H1 (cell line): Measurements from ENCODE around the gene GYPC. TPM values are rescaled to one million over a fixed set of nuclear protein-coding genes. Genes with fewer than 3 reads are reported as not detected.

Experiments used
- CTCF ChIA-PET: fragments of 300-600 bp; sonication (Branson Sonifier 250); formaldehyde crosslinking; loops from one replicate; lab custom pipeline; 2021; ENCODE audit not compliant: partially characterized antibody; lab: Charles Lee
- POLR2A ChIA-PET: fragments of 300-600 bp; sonication (Branson Sonifier 250); formaldehyde crosslinking; loops from one replicate; lab custom pipeline; 2021; ENCODE audit warnings: inconsistent platforms; ENCODE audit not compliant: partially characterized antibody; lab: Charles Lee
- DNase-seq, 2 experiments: peaks; one replicate each; pipeline versions ENCODE4 v3.0.0 to v3.0.0-alpha.2; 2010 to 2022; ENCODE audit warnings: low spot score in 2 of 2, low read depth in 1 of 2, mixed read lengths in 1 of 2
- FAIRE-seq: peaks from 2 replicates; lab custom pipeline; 2011; peaks lifted over from hg19 to GRCh38; lab: Jason Lieb, UNC
- H2AFZ ChIP-seq: 2 replicates; pipeline ENCODE4 v1.8.1; 2012; ENCODE audit warnings: low read length, inconsistent platforms
- H2AK5ac ChIP-seq: 2 replicates; pipeline ENCODE4 v1.6.1; 2013; ENCODE audit warnings: low read depth, low read length
- H2BK120ac ChIP-seq: replicated peaks from 2 replicates; pipeline ENCODE3; 2013; ENCODE audit warnings: low read depth, low read length, inconsistent platforms
- H2BK12ac ChIP-seq: 2 replicates; pipeline ENCODE4 v1.6.1; 2013; ENCODE audit warnings: low read depth, low read length
- H2BK15ac ChIP-seq: 2 replicates; pipeline ENCODE4 v1.6.1; 2013; ENCODE audit warnings: low read length
- H2BK20ac ChIP-seq: 2 replicates; pipeline ENCODE4 v1.6.1; 2013; ENCODE audit warnings: low read length
- H2BK5ac ChIP-seq: 2 replicates; pipeline ENCODE4 v1.6.1; 2013; ENCODE audit warnings: low read depth, low read length
- H3K14ac ChIP-seq: 2 replicates; pipeline ENCODE4 v1.6.1; 2013; ENCODE audit warnings: inconsistent platforms; ENCODE audit not compliant: insufficient read length
- H3K18ac ChIP-seq: 2 replicates; pipeline ENCODE4 v1.6.1; 2013; ENCODE audit warnings: low read length; ENCODE audit errors: extremely low read depth
- H3K23ac ChIP-seq: 2 replicates; pipeline ENCODE4 v1.6.1; 2013; ENCODE audit warnings: inconsistent platforms; ENCODE audit not compliant: insufficient read length
- H3K23me2 ChIP-seq: 2 replicates; pipeline ENCODE4 v1.6.1; 2013; ENCODE audit warnings: low read depth, low read length
- H3K27ac ChIP-seq: 2 replicates; pipeline ENCODE4 v1.6.1; 2011; ENCODE audit warnings: low read depth, low read length, inconsistent platforms
- H3K27me3 ChIP-seq, 4 experiments: replicated peaks in 1 of 4; 1 replicate in 1 of 4; 2 replicates in 3 of 4; pipeline versions ENCODE4 v1.6.1 to v1.8.1; 2011 to 2013; ENCODE audit warnings: low read length in 3 of 4, mild to moderate bottlenecking in 3 of 4, inconsistent platforms in 2 of 4, mixed read lengths in 2 of 4, moderate library complexity in 1 of 4; ENCODE audit not compliant: control insufficient read depth in 3 of 4, insufficient read depth in 3 of 4; ENCODE audit errors: extremely low read depth in 1 of 4
- H3K36me3 ChIP-seq, 4 experiments: 2 replicates each; pipeline versions ENCODE4 v1.6.1 to v1.8.1; 2011 to 2013; ENCODE audit warnings: mild to moderate bottlenecking in 4 of 4, low read length in 3 of 4, moderate library complexity in 2 of 4, control low read depth in 1 of 4, inconsistent platforms in 1 of 4; ENCODE audit not compliant: insufficient read depth in 4 of 4, control insufficient read depth in 2 of 4
- H3K4ac ChIP-seq: replicated peaks from 2 replicates; pipeline ENCODE3; 2013; ENCODE audit warnings: low read length, low read depth, mixed read lengths, inconsistent platforms; ENCODE audit not compliant: insufficient read length
- H3K4me1 ChIP-seq, 4 experiments: replicated peaks in 1 of 4; 1 replicate in 1 of 4; 2 replicates in 3 of 4; pipeline versions ENCODE4 v1.6.1 to v1.8.1; 2011 to 2013; ENCODE audit warnings: low read length in 3 of 4, inconsistent platforms in 2 of 4, mixed read lengths in 1 of 4; ENCODE audit not compliant: insufficient read depth in 4 of 4, control insufficient read depth in 3 of 4
- H3K4me2 ChIP-seq, 2 experiments: 2 replicates each; pipeline versions ENCODE4 v1.6.1 to v1.8.1; 2011 to 2013; ENCODE audit warnings: low read depth in 2 of 2, low read length in 2 of 2, control low read depth in 1 of 2, inconsistent platforms in 1 of 2, mild to moderate bottlenecking in 1 of 2; ENCODE audit not compliant: insufficient read depth in 1 of 2
- H3K4me3 ChIP-seq, 4 experiments: fragments of 200-600, 300-600 bp in 1 of 4; sonication (generic), shearing (Covaris generic), sonication (Bioruptor Twin) in 1 of 4; 2 replicates each; pipeline versions ENCODE4 v1.5.1 to v1.8.1; 2011 to 2016; ENCODE audit warnings: low read length in 4 of 4, low read depth in 3 of 4, control low read depth in 2 of 4, inconsistent platforms in 2 of 4, mild to moderate bottlenecking in 2 of 4, mixed read lengths in 1 of 4, moderate library complexity in 1 of 4; ENCODE audit not compliant: insufficient read depth in 2 of 4; ENCODE audit errors: extremely low read depth in 1 of 4
- H3K56ac ChIP-seq: replicated peaks from 2 replicates; pipeline ENCODE3; 2013; ENCODE audit warnings: low read depth, mild to moderate bottlenecking, mixed read lengths, low read length, inconsistent platforms; ENCODE audit not compliant: insufficient read length
- H3K79me1 ChIP-seq: 2 replicates; pipeline ENCODE4 v1.6.1; 2013; ENCODE audit warnings: low read depth, low read length, control low read depth
- H3K79me2 ChIP-seq, 2 experiments: 2 replicates each; pipeline versions ENCODE4 v1.6.1 to v1.8.1; 2012 to 2013; ENCODE audit warnings: low read length in 2 of 2, mild to moderate bottlenecking in 2 of 2, inconsistent platforms in 1 of 2; ENCODE audit not compliant: insufficient read depth in 2 of 2, control insufficient read depth in 1 of 2
- H3K9ac ChIP-seq, 4 experiments: replicated peaks in 1 of 4; 1 replicate in 1 of 4; 2 replicates in 3 of 4; pipeline versions ENCODE4 v1.6.1 to v1.8.1; 2011 to 2013; ENCODE audit warnings: low read depth in 3 of 4, low read length in 3 of 4, control low read depth in 2 of 4, mild to moderate bottlenecking in 2 of 4, moderate library complexity in 2 of 4, inconsistent platforms in 1 of 4; ENCODE audit errors: extremely low read depth in 1 of 4
- H3K9me3 ChIP-seq, 2 experiments: 2 replicates each; pipeline versions ENCODE4 v1.6.1 to v1.8.1; 2012 to 2013; ENCODE audit warnings: mild to moderate bottlenecking in 2 of 2, moderate library complexity in 2 of 2, control low read depth in 1 of 2, inconsistent platforms in 1 of 2, low read depth in 1 of 2, low read length in 1 of 2, mixed read lengths in 1 of 2; ENCODE audit not compliant: insufficient read depth in 2 of 2
- H4K20me1 ChIP-seq, 2 experiments: replicated peaks in 1 of 2; 2 replicates each; pipeline versions ENCODE3 to v1.8.1; 2011 to 2013; ENCODE audit warnings: inconsistent platforms in 2 of 2, low read length in 2 of 2, mild to moderate bottlenecking in 1 of 2; ENCODE audit not compliant: insufficient read depth in 2 of 2, control insufficient read depth in 1 of 2
- H4K5ac ChIP-seq: 2 replicates; pipeline ENCODE4 v1.6.1; 2013; ENCODE audit warnings: low read length, low read depth, mixed read lengths, inconsistent platforms; ENCODE audit not compliant: insufficient read length
- H4K8ac ChIP-seq: 2 replicates; pipeline ENCODE4 v1.8.0; 2013; ENCODE audit warnings: mild to moderate bottlenecking, moderate library complexity, low read length, inconsistent platforms; ENCODE audit not compliant: insufficient read depth; ENCODE audit errors: extremely low read depth
- H4K91ac ChIP-seq: replicated peaks from 2 replicates; pipeline ENCODE3; 2013; ENCODE audit warnings: low read length, mixed read lengths, inconsistent platforms; ENCODE audit not compliant: insufficient read length
- BRCA1 ChIP-seq: IDR thresholded peaks from 2 replicates; pipeline ENCODE4 v1.6.1; 2012; ENCODE audit warnings: low read depth, low read length, improper control_type of control experiment
- CREB1 ChIP-seq: IDR thresholded peaks from 2 replicates; pipeline ENCODE4 v1.6.1; 2012; ENCODE audit warnings: inconsistent platforms
- KDM1A ChIP-seq: fragments of 200-600, 300-600 bp; sonication (generic); IDR thresholded peaks from 2 replicates; pipeline ENCODE4 v1.7.1; 2016; ENCODE audit warnings: mild to moderate bottlenecking, low read length, borderline replicate concordance
- RFX5 ChIP-seq: IDR thresholded peaks from 2 replicates; pipeline ENCODE4 v1.6.1; 2011; ENCODE audit warnings: low read depth, low read length, improper control_type of control experiment, borderline replicate concordance
- SIRT6 ChIP-seq: IDR thresholded peaks from one replicate; pipeline ENCODE4 v1.7.1; 2012; ENCODE audit warnings: low read length, inconsistent platforms
- WGBS, 2 experiments: shearing (Covaris generic) in 1 of 2; methylation state at CpG; one replicate each; pipeline versions ENCODE4 v1.1.6 to v1.1.7; 2013 to 2015; ENCODE audit warnings: low lambda C conversion rate in 2 of 2, mixed read lengths in 2 of 2, inconsistent platforms in 1 of 2, low coverage in 1 of 2, missing lambda C conversion rate in 1 of 2; ENCODE audit not compliant: insufficient replicate concordance in 2 of 2, insufficient coverage in 1 of 2, insufficient read length in 1 of 2; ENCODE audit errors: extremely low coverage in 1 of 2, missing lambda C conversion rate in 1 of 2; 5-methylcytosine and 5-hydroxymethylcytosine counted together
- polyA plus RNA-seq, 7 experiments: library from polyadenylated mRNA; depleted of rRNA in 3 of 7; stranded (reverse) in 5 of 7; unstranded in 2 of 7; fragments of >200 nt in 5 of 7; fragments of 200-250 nt in 2 of 7; gene quantifications; 1 replicate in 5 of 7; 2 replicates in 1 of 7; 4 replicates in 1 of 7; pipeline versions ENCODE4 v1.2.1 to v1.2.3, GENCODE V29; 2011 to 2013; ENCODE audit warnings: missing spikeins in 2 of 7, mixed read lengths in 2 of 7
- total RNA-seq: library from RNA; stranded (reverse); fragmentation: NEBNext Ultra II Directional; extraction: Animal tissue kit (Norgen Biotek cat#: 25700); gene quantifications from 2 replicates; pipeline ENCODE4 v1.2.1, GENCODE V29; 2021

The GYPC gene
- total and polyA plus RNA-seq, 2 of the 8 experiments (the other 6 are each of a cell fraction or from before 2014, with no cell fraction given) = 26.8 to 53.6 TPM

DNA sequence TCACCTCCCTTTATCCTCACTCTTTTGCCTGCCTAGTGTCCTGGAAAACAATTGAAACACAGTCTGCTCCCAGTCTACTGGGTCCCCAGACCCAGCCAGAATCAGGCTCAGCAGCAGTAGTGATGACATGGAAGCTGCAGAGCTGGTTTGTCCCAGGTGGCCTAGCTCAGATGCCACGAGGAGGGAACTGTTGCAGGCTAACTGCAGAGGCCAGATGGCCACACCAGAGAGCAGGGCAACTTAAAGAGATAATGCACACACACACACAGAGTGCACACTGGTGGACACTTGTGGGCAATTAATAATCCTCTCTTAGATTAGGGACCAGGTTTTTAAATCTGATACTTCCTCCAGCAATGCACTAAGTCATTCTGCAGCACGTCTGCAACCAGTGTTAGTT, 42.4 kb downstream of the GYPC start:
- Histone ChIP-seq H4K8ac (no peak overlapping the region), H3K56ac (no peak overlapping the region), H3K4me2 (no peak overlapping the region), H3K27ac (no peak overlapping the region), H3K36me3 (peaks cover 0 to 3% (median 1%) of the 10 kb centered on the region in 4 experiments; a peak in 2 of 8 replicates), H3K18ac (no peak overlapping the region), H2BK12ac (no peak overlapping the region), H2AFZ (no peak overlapping the region), H3K23ac (no peak overlapping the region), H3K4me1 (peaks cover 0 to 10% (median 5%) of the 10 kb centered on the region in 4 experiments; a peak in 5 of 7 replicates), H3K27me3 (no peaks in the 10 kb centered on the region), H4K20me1 (no peaks in the 10 kb centered on the region), H2AK5ac (no peak overlapping the region), H4K91ac (no peak overlapping the region), H3K79me2 (no peaks in the 10 kb centered on the region), H3K79me1 (no peaks in the 10 kb centered on the region), H3K4me3 (no peak overlapping the region), H3K23me2 (no peaks in the 10 kb centered on the region), H3K9ac (no peak overlapping the region), H3K14ac (no peak overlapping the region), H4K5ac (no peak overlapping the region), H2BK20ac (peak overlapping the region; percentile 84; the same call in 1 of the 2 replicates), H2BK15ac (no peak overlapping the region), H2BK5ac (no peak overlapping the region), H3K4ac (peak overlapping the region; percentile 14), H2BK120ac (no peak overlapping the region), H3K9me3 (peaks cover 5 to 8% of the 10 kb centered on the region in 2 experiments; a peak in 3 of 4 replicates)
- no peak for DNase-seq
- FAIRE-seq = no peak
- WGBS, 2 experiments = 64% methylated on average over 2 of the region's 2 CpGs; no CpG with 5 or more reads in 1 of the 2 experiments
- ChIA-PET CTCF (interaction anchor here (0.9 to 2.0 kb wide), 4 partner anchors 9 to 470 kb away, joined by 4 to 7 read pairs (median 6); no protein-coding TSS in a partner anchor), POLR2A (interaction anchor here (0.9 to 1.0 kb wide), 2 partner anchors 12 to 55 kb away, joined by 3 to 4 read pairs; no protein-coding TSS in a partner anchor)
- no peak for TF ChIP-seq BRCA1
- TF ChIP-seq RFX5 = no peak
- no peak for TF ChIP-seq KDM1A
- no peak for TF ChIP-seq SIRT6
- TF ChIP-seq CREB1 = no peak
